GM23338 (cell line): ENCODE results near the gene SMU1.

Source experiments
- CREB1 ChIP-seq: fragments of 250-450 bp; sonication (Bioruptor Pico); IDR thresholded peaks from 2 replicates; pipeline ENCODE4 v1.5.0; 2020; ENCODE audit warnings: low read depth, mild to moderate bottlenecking, moderate library complexity
- ETS1 ChIP-seq: IDR thresholded peaks from 2 replicates; pipeline ENCODE4 v1.6.1; 2016; ENCODE audit warnings: antibody characterized with exemption
- EZH2 ChIP-seq: fragments of 200-600 bp; sonication (generic); IDR thresholded peaks from one replicate; pipeline ENCODE4 v1.8.0; 2017; ENCODE audit warnings: antibody characterized with exemption, mild to moderate bottlenecking, low read depth; ENCODE audit not compliant: unreplicated experiment
- EZH2phosphoT487 ChIP-seq: fragments of 200-600 bp; sonication (generic); IDR thresholded peaks from one replicate; pipeline ENCODE4 v1.8.1; 2018; ENCODE audit warnings: antibody characterized with exemption; ENCODE audit not compliant: unreplicated experiment
- POLR2AphosphoS5 ChIP-seq: IDR thresholded peaks from 2 replicates; pipeline ENCODE4 v1.6.1; 2016; ENCODE audit warnings: antibody characterized with exemption, low read depth
- REST ChIP-seq: IDR thresholded peaks from one replicate; pipeline ENCODE4 v1.6.1; 2018; ENCODE audit warnings: antibody characterized with exemption; ENCODE audit not compliant: unreplicated experiment
- STAT1 ChIP-seq: IDR thresholded peaks from one replicate; pipeline ENCODE4 v1.6.1; 2016; ENCODE audit warnings: antibody characterized with exemption; ENCODE audit not compliant: unreplicated experiment
- TF ChIP-seq, protein P1 (sequence below), 2 experiments: fragments of 200-600 bp in 1 of 2; sonication (generic) in 1 of 2; conservative IDR thresholded peaks; 2 replicates each; pipeline versions ENCODE4 v1.5.1 to v1.6.1; 2016 to 2017; ENCODE audit warnings: antibody characterized with exemption in 2 of 2, low read depth in 2 of 2, mild to moderate bottlenecking in 2 of 2, moderate library complexity in 1 of 2

DNA sequence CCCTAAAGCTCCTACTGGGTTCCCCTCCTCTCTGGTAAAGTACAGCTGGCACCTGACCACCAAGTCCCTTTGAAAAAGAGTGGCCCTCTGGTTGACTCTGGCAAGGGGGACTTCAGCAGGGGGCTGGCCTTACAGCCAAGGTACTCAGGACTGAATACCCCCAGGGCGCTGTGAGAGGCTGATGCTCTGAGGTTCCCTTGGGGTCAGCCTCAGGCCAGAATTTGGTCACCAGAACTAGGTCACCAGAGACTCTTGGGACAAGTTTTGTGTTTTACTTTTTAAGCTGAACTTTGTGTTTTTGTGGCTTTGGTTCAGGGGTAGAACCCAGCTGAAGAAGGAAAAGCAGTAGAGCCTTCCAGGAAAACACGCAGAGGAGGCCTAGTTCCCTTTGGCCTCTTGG lies 23.3 kb upstream of the SMU1 start:
- TF ChIP-seq EZH2 (no peak), EZH2phosphoT487 (no peak), REST (no peak), POLR2AphosphoS5 (no peak), ETS1 (no peak), CREB1 (no peak), STAT1 (no peak)
- TF ChIP-seq, protein P1, sequence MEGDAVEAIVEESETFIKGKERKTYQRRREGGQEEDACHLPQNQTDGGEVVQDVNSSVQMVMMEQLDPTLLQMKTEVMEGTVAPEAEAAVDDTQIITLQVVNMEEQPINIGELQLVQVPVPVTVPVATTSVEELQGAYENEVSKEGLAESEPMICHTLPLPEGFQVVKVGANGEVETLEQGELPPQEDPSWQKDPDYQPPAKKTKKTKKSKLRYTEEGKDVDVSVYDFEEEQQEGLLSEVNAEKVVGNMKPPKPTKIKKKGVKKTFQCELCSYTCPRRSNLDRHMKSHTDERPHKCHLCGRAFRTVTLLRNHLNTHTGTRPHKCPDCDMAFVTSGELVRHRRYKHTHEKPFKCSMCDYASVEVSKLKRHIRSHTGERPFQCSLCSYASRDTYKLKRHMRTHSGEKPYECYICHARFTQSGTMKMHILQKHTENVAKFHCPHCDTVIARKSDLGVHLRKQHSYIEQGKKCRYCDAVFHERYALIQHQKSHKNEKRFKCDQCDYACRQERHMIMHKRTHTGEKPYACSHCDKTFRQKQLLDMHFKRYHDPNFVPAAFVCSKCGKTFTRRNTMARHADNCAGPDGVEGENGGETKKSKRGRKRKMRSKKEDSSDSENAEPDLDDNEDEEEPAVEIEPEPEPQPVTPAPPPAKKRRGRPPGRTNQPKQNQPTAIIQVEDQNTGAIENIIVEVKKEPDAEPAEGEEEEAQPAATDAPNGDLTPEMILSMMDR (conservative IDR thresholded peaks at IDR 0.05; ENCODE audit: low read depth in 2 of 2), result no peak
